Endothelial cell of umbilical vein (primary cell): ENCODE measurements around the gene CROCC2. TPM values are rescaled to one million over a fixed set of nuclear protein-coding genes. Genes with fewer than 3 reads are reported as not detected.

Source experiments
- BruUV-seq: library from RNA; stranded (reverse); fragments of 400-500 nt; replicated peaks from 2 replicates; lab custom pipeline; 2021; lab: Mats Ljungman, UMichigan
- CTCF ChIA-PET: fragments of 300-600, 350-600 bp; sonication (Branson Sonifier 250); formaldehyde crosslinking; loops from one replicate; lab custom pipeline; 2021; ENCODE audit warnings: antibody characterized with exemption, inconsistent platforms; lab: Charles Lee
- POLR2A ChIA-PET: fragments of 300-600, 350-600 bp; sonication (Branson Sonifier 250); formaldehyde crosslinking; loops from one replicate; lab custom pipeline; 2021; ENCODE audit warnings: antibody characterized with exemption, inconsistent platforms; lab: Charles Lee
- DNase-seq: peaks from one replicate; pipeline ENCODE4 v3.0.0-alpha.2; 2011; ENCODE audit warnings: low read depth, low spot score
- FAIRE-seq: peaks from 2 replicates; lab custom pipeline; 2011; peaks lifted over from hg19 to GRCh38; lab: Jason Lieb, UNC
- H2AFZ ChIP-seq: 2 replicates; pipeline ENCODE4 v1.6.0; 2012; ENCODE audit warnings: low read depth, low read length, control low read depth, inconsistent platforms
- H3K27ac ChIP-seq: 2 replicates; pipeline ENCODE4 v1.5.1; 2011; ENCODE audit warnings: low read depth, mild to moderate bottlenecking, control low read depth, low read length, moderate library complexity; ENCODE audit not compliant: insufficient read depth
- H3K27me3 ChIP-seq, 2 experiments: 2 replicates each; pipeline versions ENCODE4 v1.6.0 to v1.6.1; 2011; ENCODE audit warnings: low read length in 2 of 2, mixed read lengths in 1 of 2; ENCODE audit not compliant: control insufficient read depth in 2 of 2, insufficient read depth in 2 of 2
- H3K36me3 ChIP-seq, 2 experiments: 2 replicates in 1 of 2; 3 replicates in 1 of 2; pipeline ENCODE4 v1.5.1; 2011; ENCODE audit warnings: low read length in 2 of 2, mild to moderate bottlenecking in 1 of 2, moderate library complexity in 1 of 2; ENCODE audit not compliant: control insufficient read depth in 2 of 2, insufficient read depth in 2 of 2; ENCODE audit errors: extremely low read depth in 1 of 2
- H3K4me1 ChIP-seq: 3 replicates; pipeline ENCODE4 v1.5.1; 2011; ENCODE audit warnings: mild to moderate bottlenecking, low read length; ENCODE audit not compliant: control insufficient read depth, insufficient read depth; ENCODE audit errors: extremely low read depth
- H3K4me2 ChIP-seq: 2 replicates; pipeline ENCODE4 v1.6.1; 2011; ENCODE audit warnings: low read length, control low read depth, mixed read lengths; ENCODE audit not compliant: insufficient read depth
- H3K4me3 ChIP-seq, 3 experiments: fragments of 200-600 bp in 1 of 3; sonication (generic), shearing (Covaris generic) in 1 of 3; replicated peaks in 1 of 3; 2 replicates each; pipeline ENCODE4 v1.5.1; 2011 to 2016; ENCODE audit warnings: control low read depth in 3 of 3, low read length in 3 of 3, mild to moderate bottlenecking in 2 of 3, inconsistent platforms in 1 of 3, low read depth in 1 of 3, moderate library complexity in 1 of 3; ENCODE audit not compliant: insufficient read depth in 1 of 3
- H3K79me2 ChIP-seq: 2 replicates; pipeline ENCODE4 v1.6.0; 2012; ENCODE audit warnings: low read length, inconsistent platforms; ENCODE audit not compliant: control insufficient read depth, insufficient read depth
- H3K9ac ChIP-seq: replicated peaks from 2 replicates; pipeline ENCODE3; 2011; ENCODE audit warnings: low read length, control low read depth; ENCODE audit not compliant: insufficient read depth; ENCODE audit errors: extremely low read depth
- H3K9me1 ChIP-seq: replicated peaks from 3 replicates; pipeline ENCODE4 v1.6.0; 2011; ENCODE audit warnings: mild to moderate bottlenecking, low read length; ENCODE audit not compliant: control insufficient read depth, insufficient read depth; ENCODE audit errors: extremely low read depth
- H3K9me3 ChIP-seq: replicated peaks from 2 replicates; pipeline ENCODE4 v1.5.1; 2012; ENCODE audit warnings: low read length, inconsistent platforms; ENCODE audit not compliant: control insufficient read depth, insufficient read depth
- H4K20me1 ChIP-seq: replicated peaks from 2 replicates; pipeline ENCODE3; 2011; ENCODE audit warnings: mild to moderate bottlenecking, low read length; ENCODE audit not compliant: control insufficient read depth, insufficient read depth; ENCODE audit errors: extremely low read depth
- EZH2 ChIP-seq: IDR thresholded peaks from 2 replicates; pipeline ENCODE4 v1.6.1; 2012; ENCODE audit warnings: borderline replicate concordance, low read depth, mild to moderate bottlenecking, moderate library complexity, low read length, inconsistent platforms; ENCODE audit not compliant: severe bottlenecking
- FOS ChIP-seq: IDR thresholded peaks from 2 replicates; pipeline ENCODE4 v1.6.1; 2011; ENCODE audit warnings: mild to moderate bottlenecking, low read length, moderate library complexity, borderline replicate concordance; ENCODE audit not compliant: insufficient read depth
- GATA2 ChIP-seq: IDR thresholded peaks from 2 replicates; pipeline ENCODE4 v1.7.0; 2011; ENCODE audit warnings: low read depth, mild to moderate bottlenecking, moderate library complexity, mixed read lengths, low read length; ENCODE audit not compliant: insufficient read length, insufficient read depth
- JUN ChIP-seq: IDR thresholded peaks from 2 replicates; pipeline ENCODE4 v1.6.1; 2011; ENCODE audit warnings: borderline replicate concordance, low read depth; ENCODE audit not compliant: insufficient read length, insufficient read depth
- MYC ChIP-seq: IDR thresholded peaks from one replicate; pipeline ENCODE4 v1.6.1; 2011; ENCODE audit warnings: mild to moderate bottlenecking, low read depth, low read length
- POLR2A ChIP-seq: IDR thresholded peaks from 2 replicates; pipeline ENCODE4 v1.6.1; 2012; ENCODE audit warnings: low read depth, mild to moderate bottlenecking, control low read depth, low read length
- POLR2AphosphoS5 ChIP-seq: IDR thresholded peaks from 2 replicates; pipeline ENCODE4 v1.6.1; 2012; ENCODE audit warnings: low read depth, mild to moderate bottlenecking, control low read depth, low read length, moderate library complexity; ENCODE audit not compliant: insufficient read depth
- dilution Hi-C: fragments of 300-500 bp; cut with MboI; formaldehyde crosslinking; loops from one replicate; pipeline ENCODE4 v1.15.0; 2019; ENCODE audit warnings: low sequenced_read_pairs; ENCODE audit not compliant: extremely low pct_ligation_motif_present
- intact Hi-C: fragments of 100-400 bp; cut with micrococcal nuclease; formaldehyde crosslinking; loops from one replicate; pipeline ENCODE4 v1.10.0; 2022
- polyA plus RNA-seq, 4 experiments: library from polyadenylated mRNA; depleted of rRNA in 3 of 4; stranded (reverse) in 3 of 4; unstranded in 1 of 4; fragments of >200 nt; gene quantifications; 2 replicates each; pipeline versions ENCODE4 v1.2.1 to v1.2.3, GENCODE V29; 2011 to 2012; ENCODE audit warnings: missing spikeins in 1 of 4
- total RNA-seq: library from RNA; stranded (reverse); gene quantifications from 2 replicates; pipeline ENCODE4 v1.2.3, GENCODE V29; 2021
- TF ChIP-seq, protein P1 (sequence below), 2 donors: IDR thresholded peaks; 1 replicate in 1 of 2; 2 replicates in 1 of 2; pipeline ENCODE4 v1.5.1; 2011; ENCODE audit warnings: low read length in 2 of 2, mild to moderate bottlenecking in 2 of 2, moderate library complexity in 2 of 2, control low read depth in 1 of 2, inconsistent platforms in 1 of 2, low read depth in 1 of 2; ENCODE audit not compliant: insufficient read depth in 1 of 2; ENCODE audit errors: extremely low read depth in 1 of 2
- TF ChIP-seq, protein P2 (sequence below): IDR thresholded peaks from 2 replicates; pipeline ENCODE4 v1.6.1; 2011; ENCODE audit not compliant: insufficient read depth, insufficient read length

CROCC2 gene
- total and polyA plus RNA-seq, 2 donors (not counting 3 experiments of a cell fraction or from before 2014, with no cell fraction given), result not detected

DNA sequence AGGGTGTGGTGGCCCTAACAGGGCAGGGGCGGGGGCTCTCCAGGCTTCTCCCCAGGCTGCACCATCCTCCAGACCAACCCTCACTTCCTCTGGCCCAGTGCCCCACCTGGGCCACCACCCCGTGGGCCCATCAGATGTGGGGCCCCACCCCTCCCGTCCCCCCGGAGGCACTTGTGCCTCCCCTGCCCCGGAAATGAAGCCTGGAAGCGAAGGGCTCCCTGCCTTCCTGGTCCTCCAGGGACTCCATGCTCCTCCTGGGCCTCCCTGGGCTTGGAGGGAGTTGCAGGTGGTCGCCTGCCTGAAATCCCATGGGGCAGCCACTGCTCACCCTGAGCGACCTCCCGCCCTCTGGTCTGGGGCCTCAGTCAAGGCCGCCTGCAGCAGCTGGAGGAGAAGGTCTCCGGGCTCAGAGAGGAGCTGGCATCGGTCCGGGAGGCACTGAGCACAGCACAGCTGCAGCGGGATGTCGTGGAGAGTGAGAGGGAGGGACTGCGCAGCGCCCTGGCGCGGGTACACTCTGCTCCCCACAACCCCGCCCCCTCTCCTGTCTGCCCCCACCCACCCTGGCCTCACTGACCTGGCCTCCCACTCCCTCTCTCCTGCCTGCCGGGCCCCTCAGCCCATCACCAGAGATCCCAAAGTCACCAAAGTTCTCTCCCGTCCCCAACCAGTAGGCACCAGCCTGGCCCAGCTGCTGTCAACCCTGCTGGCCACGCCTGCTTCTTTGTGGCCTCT lies 28.0 kb downstream of the CROCC2 start:
- Histone ChIP-seq H3K4me1 (no peaks in the 10 kb centered on the region), H4K20me1 (no peaks in the 10 kb centered on the region), H3K4me3 (no peak overlapping the region), H2AFZ (no peak overlapping the region), H3K36me3 (no peaks in the 10 kb centered on the region), H3K27me3 (peaks cover 3 to 17% of the 10 kb centered on the region in 2 experiments), H3K9ac (no peak overlapping the region), H3K4me2 (no peak overlapping the region), H3K27ac (no peak overlapping the region), H3K9me1 (no peaks in the 10 kb centered on the region), H3K79me2 (no peaks in the 10 kb centered on the region), H3K9me3 (no peaks in the 10 kb centered on the region)
- FAIRE-seq (no peak), DNase-seq (no peak)
- dilution Hi-C loops (no loop called here), intact Hi-C loops (no loop called here)
- ChIA-PET POLR2A (no interaction called here), CTCF (no interaction called here)
- BruUV-seq, result no TSS peak
- no peak for TF ChIP-seq GATA2
- TF ChIP-seq, protein P1, sequence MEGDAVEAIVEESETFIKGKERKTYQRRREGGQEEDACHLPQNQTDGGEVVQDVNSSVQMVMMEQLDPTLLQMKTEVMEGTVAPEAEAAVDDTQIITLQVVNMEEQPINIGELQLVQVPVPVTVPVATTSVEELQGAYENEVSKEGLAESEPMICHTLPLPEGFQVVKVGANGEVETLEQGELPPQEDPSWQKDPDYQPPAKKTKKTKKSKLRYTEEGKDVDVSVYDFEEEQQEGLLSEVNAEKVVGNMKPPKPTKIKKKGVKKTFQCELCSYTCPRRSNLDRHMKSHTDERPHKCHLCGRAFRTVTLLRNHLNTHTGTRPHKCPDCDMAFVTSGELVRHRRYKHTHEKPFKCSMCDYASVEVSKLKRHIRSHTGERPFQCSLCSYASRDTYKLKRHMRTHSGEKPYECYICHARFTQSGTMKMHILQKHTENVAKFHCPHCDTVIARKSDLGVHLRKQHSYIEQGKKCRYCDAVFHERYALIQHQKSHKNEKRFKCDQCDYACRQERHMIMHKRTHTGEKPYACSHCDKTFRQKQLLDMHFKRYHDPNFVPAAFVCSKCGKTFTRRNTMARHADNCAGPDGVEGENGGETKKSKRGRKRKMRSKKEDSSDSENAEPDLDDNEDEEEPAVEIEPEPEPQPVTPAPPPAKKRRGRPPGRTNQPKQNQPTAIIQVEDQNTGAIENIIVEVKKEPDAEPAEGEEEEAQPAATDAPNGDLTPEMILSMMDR (IDR thresholded peaks at IDR 0.05; ENCODE audit: extremely low read depth in 1 of 2, insufficient read depth in 1 of 2, low read depth in 1 of 2, low read length in 2 of 2), result no peak
- no peak for TF ChIP-seq POLR2A
- no peak for TF ChIP-seq FOS
- no peak for TF ChIP-seq EZH2
- TF ChIP-seq, protein P2, sequence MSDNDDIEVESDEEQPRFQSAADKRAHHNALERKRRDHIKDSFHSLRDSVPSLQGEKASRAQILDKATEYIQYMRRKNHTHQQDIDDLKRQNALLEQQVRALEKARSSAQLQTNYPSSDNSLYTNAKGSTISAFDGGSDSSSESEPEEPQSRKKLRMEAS, result no peak
- no peak for TF ChIP-seq POLR2AphosphoS5
- TF ChIP-seq MYC, result no peak
- no peak for TF ChIP-seq JUN
